TTC549 (cell line): ENCODE measurements around the gene OR2K2.
"Not testable (repeated sequence)": the region's sequence is repeated elsewhere in the genome, so short reads cannot be mapped to it uniquely, and the experiment has no call there.

Experiments used
- FAIRE-seq: peaks from 2 replicates; lab custom pipeline; 2012; peaks lifted over from hg19 to GRCh38; lab: Jason Lieb, UNC

Gene OR2K2

GRCh38 chr9:111297066-111297824 lies 32.8 kb downstream of the OR2K2 start:
- FAIRE-seq, result no peak

- no peak for FAIRE-seq
These were observed 35.2 kb downstream of the OR2K2 start for GRCh38 chr9:111294691-111295451.

- FAIRE-seq, result no peak
These were observed 42.9 kb downstream of the OR2K2 start for GRCh38 chr9:111287127-111287526.

GRCh38 chr9:111284703-111285102 lies 45.3 kb downstream of the OR2K2 start:
- FAIRE-seq, result no peak

GRCh38 chr9:111282845-111283244 lies 47.2 kb downstream of the OR2K2 start:
- no peak for FAIRE-seq

GRCh38 chr9:111280795-111281194 lies 49.2 kb downstream of the OR2K2 start:
- FAIRE-seq, result not testable (repeated sequence)
